NCI-H1048 (cell line): ENCODE data around the gene NIBAN1.

ENCODE experiments used
- DNase-seq: peaks from one replicate; lab custom pipeline; 2025; lab: John Stamatoyannopoulos, UW

NIBAN1 gene

GRCh38 chr1:184945678-184946412 lies 28.5 kb downstream of the NIBAN1 start:
- DNase-seq = no peak

- no peak for DNase-seq
These were observed 29.3 kb downstream of the NIBAN1 start for GRCh38 chr1:184945029-184945428.

DNA sequence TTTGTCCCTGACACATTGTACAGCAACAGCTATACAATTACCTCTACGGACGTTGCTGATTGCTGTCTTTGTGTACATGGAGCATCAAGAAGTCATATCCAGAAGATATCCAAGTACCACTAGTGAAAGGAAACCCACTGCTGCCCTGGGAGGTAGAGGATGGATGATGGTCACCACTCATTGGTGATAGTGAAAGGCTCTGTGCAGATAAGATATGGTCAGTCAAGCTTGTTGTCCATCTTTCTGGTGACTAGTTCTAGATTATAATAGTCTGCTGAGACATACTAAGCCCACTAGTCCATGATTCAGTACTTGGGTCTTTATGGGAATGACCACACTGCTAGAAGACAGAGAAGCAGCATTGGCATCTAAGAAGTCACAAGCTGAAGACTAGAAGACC lies 30.3 kb downstream of the NIBAN1 start:
- DNase-seq = no peak

GRCh38 chr1:184941735-184942134 lies 32.6 kb downstream of the NIBAN1 start:
- DNase-seq = no peak

GRCh38 chr1:184941410-184941733 lies 32.9 kb downstream of the NIBAN1 start:
- DNase-seq = no peak

DNA sequence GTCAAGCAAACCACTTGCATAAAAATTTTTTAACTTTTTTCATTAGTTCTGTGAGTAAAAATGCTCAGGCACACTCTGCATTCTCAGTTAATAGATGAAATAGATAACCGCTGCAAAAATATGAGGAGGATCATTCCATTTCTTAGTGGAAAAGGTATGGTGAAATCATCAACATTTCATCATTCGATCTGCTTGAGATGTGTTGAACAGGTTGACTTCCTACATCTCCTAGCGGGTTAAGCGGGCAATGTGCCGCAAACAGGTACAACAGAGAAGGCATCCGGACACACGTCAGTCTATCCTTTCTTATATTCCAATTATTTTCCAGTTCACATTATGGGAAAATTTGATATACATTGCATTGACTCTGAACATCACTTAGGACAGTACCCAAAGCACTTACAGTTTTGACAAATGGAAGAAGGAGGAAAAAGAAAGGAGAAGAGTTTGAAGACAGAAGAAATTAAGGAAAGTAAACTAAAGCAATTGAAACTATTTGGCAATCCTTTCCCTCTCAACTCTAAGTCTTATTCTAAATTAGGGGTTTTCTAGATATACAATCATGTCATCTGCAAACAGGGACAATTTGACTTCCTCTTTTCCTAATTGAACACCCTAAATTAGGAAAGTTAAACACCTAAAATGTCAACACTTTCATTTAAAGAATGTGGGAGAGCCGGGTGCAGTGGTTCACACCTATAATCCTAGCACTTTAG lies 33.5 kb downstream of the NIBAN1 start:
- no peak for DNase-seq

- DNase-seq = no peak
These were observed 34.1 kb downstream of the NIBAN1 start for GRCh38 chr1:184940226-184940625.

DNA sequence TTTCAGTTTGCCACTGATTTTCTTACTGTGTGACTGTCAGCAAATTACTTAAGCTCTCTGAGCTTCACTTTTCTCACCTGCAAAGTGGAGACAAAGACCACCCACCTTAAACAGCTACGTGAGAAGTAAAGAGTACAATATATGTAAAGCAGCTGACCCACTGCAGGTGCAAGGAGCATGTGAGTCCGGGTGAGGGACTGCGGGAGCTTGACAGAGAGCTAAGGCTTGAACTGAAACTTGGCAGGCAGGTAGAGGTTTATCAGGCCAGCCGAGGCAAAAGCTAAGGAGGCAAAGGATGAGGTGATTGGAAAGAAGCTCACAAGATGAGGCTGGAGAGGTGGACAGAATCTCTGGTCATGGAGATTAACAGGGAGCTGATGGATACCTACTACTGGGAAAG lies 36.6 kb downstream of the NIBAN1 start:
- no peak for DNase-seq

GRCh38 chr1:184935920-184936798 lies 38.1 kb downstream of the NIBAN1 start:
- no peak for DNase-seq

- no peak for DNase-seq
These were observed 40.4 kb downstream of the NIBAN1 start for GRCh38 chr1:184933944-184934343.

GRCh38 chr1:184932319-184932718 lies 42.0 kb downstream of the NIBAN1 start:
- no peak for DNase-seq

- no peak for DNase-seq
These were observed 42.7 kb downstream of the NIBAN1 start for GRCh38 chr1:184931566-184931965.

GRCh38 chr1:184930645-184931044 lies 43.7 kb downstream of the NIBAN1 start:
- DNase-seq = no peak

- no peak for DNase-seq
These were observed 44.1 kb downstream of the NIBAN1 start for GRCh38 chr1:184930232-184930631.

- DNase-seq = no peak
These were observed 44.6 kb downstream of the NIBAN1 start for GRCh38 chr1:184929711-184930202.

GRCh38 chr1:184928394-184928793 lies 45.9 kb downstream of the NIBAN1 start:
- DNase-seq = no peak
